Endothelial cell of umbilical vein (primary cell): ENCODE results near the gene SORCS2.

Experiments
- CTCF ChIP-seq, 2 donors: IDR thresholded peaks; 1 replicate in 1 of 2; 2 replicates in 1 of 2; pipeline ENCODE4 v1.5.1; 2011; ENCODE audit warnings: low read length in 2 of 2, mild to moderate bottlenecking in 2 of 2, moderate library complexity in 2 of 2, control low read depth in 1 of 2, inconsistent platforms in 1 of 2, low read depth in 1 of 2; ENCODE audit not compliant: insufficient read depth in 1 of 2; ENCODE audit errors: extremely low read depth in 1 of 2
- EZH2 ChIP-seq: IDR thresholded peaks from 2 replicates; pipeline ENCODE4 v1.6.1; 2012; ENCODE audit warnings: borderline replicate concordance, low read depth, mild to moderate bottlenecking, moderate library complexity, low read length, inconsistent platforms; ENCODE audit not compliant: severe bottlenecking
- FOS ChIP-seq: IDR thresholded peaks from 2 replicates; pipeline ENCODE4 v1.6.1; 2011; ENCODE audit warnings: mild to moderate bottlenecking, low read length, moderate library complexity, borderline replicate concordance; ENCODE audit not compliant: insufficient read depth
- GATA2 ChIP-seq: IDR thresholded peaks from 2 replicates; pipeline ENCODE4 v1.7.0; 2011; ENCODE audit warnings: low read depth, mild to moderate bottlenecking, moderate library complexity, mixed read lengths, low read length; ENCODE audit not compliant: insufficient read length, insufficient read depth
- MYC ChIP-seq: IDR thresholded peaks from one replicate; pipeline ENCODE4 v1.6.1; 2011; ENCODE audit warnings: mild to moderate bottlenecking, low read depth, low read length
- POLR2A ChIP-seq: IDR thresholded peaks from 2 replicates; pipeline ENCODE4 v1.6.1; 2012; ENCODE audit warnings: low read depth, mild to moderate bottlenecking, control low read depth, low read length
- POLR2AphosphoS5 ChIP-seq: IDR thresholded peaks from 2 replicates; pipeline ENCODE4 v1.6.1; 2012; ENCODE audit warnings: low read depth, mild to moderate bottlenecking, control low read depth, low read length, moderate library complexity; ENCODE audit not compliant: insufficient read depth
- TF ChIP-seq, protein P1 (sequence below): IDR thresholded peaks from 2 replicates; pipeline ENCODE4 v1.6.1; 2011; ENCODE audit not compliant: insufficient read depth, insufficient read length

- TF ChIP-seq CTCF (IDR thresholded peaks at IDR 0.05; ENCODE audit: extremely low read depth in 1 of 2, insufficient read depth in 1 of 2, low read depth in 1 of 2, low read length in 2 of 2) (no peak), POLR2AphosphoS5 (no peak), POLR2A (no peak), FOS (no peak), GATA2 (no peak), MYC (no peak), EZH2 (no peak)
- TF ChIP-seq, protein P1, sequence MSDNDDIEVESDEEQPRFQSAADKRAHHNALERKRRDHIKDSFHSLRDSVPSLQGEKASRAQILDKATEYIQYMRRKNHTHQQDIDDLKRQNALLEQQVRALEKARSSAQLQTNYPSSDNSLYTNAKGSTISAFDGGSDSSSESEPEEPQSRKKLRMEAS, result no peak
These were observed 506.2 kb downstream of the SORCS2 start for GRCh38 chr4:7698584-7698983.
